T-helper 17 cell (primary cell): ENCODE measurements around the gene GSN. TPM values are rescaled to one million over a fixed set of nuclear protein-coding genes. Genes with fewer than 3 reads are reported as not detected.
A peak's percentile ranks its signal among the peaks of the same experiment; 100 is the strongest.

Experiments used
- ATAC-seq: fragments of 150-1000 bp; cut with Tn5 transposase; 2 replicates; pipeline ENCODE4 v1.10.0; 2021; ENCODE audit warnings: mild to moderate bottlenecking, moderate library complexity
- DNase-seq, 3 donors: peaks; one replicate each; pipeline versions ENCODE4 v3.0.0 to v3.0.0-alpha.2; 2020 to 2021
- H3K9me3 ChIP-seq: one replicate; pipeline ENCODE4 v1.7.0; 2013; ENCODE audit warnings: low read length, mild to moderate bottlenecking; ENCODE audit not compliant: control insufficient read depth, poor library complexity, severe bottlenecking
- H3K27ac Mint-ChIP-seq: one replicate; pipeline ENCODE4 v1.8.0; 2022; ENCODE audit warnings: mild to moderate bottlenecking, moderate library complexity, mixed read lengths
- H3K27me3 Mint-ChIP-seq: one replicate; pipeline ENCODE4 v1.8.0; 2022; ENCODE audit warnings: mixed read lengths
- H3K36me3 Mint-ChIP-seq: one replicate; pipeline ENCODE4 v1.8.0; 2022; ENCODE audit warnings: low read depth, mixed read lengths
- H3K4me1 Mint-ChIP-seq: one replicate; pipeline ENCODE4 v1.8.0; 2022; ENCODE audit warnings: mild to moderate bottlenecking, mixed read lengths
- H3K4me3 Mint-ChIP-seq: one replicate; pipeline ENCODE4 v1.8.0; 2022; ENCODE audit warnings: mild to moderate bottlenecking, moderate library complexity, mixed read lengths
- total RNA-seq, 4 donors: library from RNA in 2 of 4; stranded (reverse) in 2 of 4; gene quantifications; one replicate each; pipeline ENCODE4 v1.2.3 and lab custom pipeline; 2022 to 2026

GSN gene
- total RNA-seq, 2 donors from 2014 or later, result 5.4 to 29.6 TPM

GRCh38 chr9:121253821-121254501, 14.0 kb upstream of the GSN start:
- no peak overlapping the region for H3K27ac Mint-ChIP-seq
- no peak overlapping the region for H3K4me3 Mint-ChIP-seq
- no peak for DNase-seq
- ATAC-seq, result no peak
- peaks cover 9% of the 10 kb centered on the region for H3K27me3 Mint-ChIP-seq
- no peaks in the 10 kb centered on the region for H3K36me3 Mint-ChIP-seq
- H3K4me1 Mint-ChIP-seq, result peaks cover 4% of the 10 kb centered on the region
- H3K9me3 ChIP-seq, result no peaks in the 10 kb centered on the region

- H3K27ac Mint-ChIP-seq, result no peak overlapping the region
- H3K36me3 Mint-ChIP-seq, result peaks cover 3% of the 10 kb centered on the region
- H3K9me3 ChIP-seq, result no peaks in the 10 kb centered on the region
- peaks cover 12% of the 10 kb centered on the region for H3K27me3 Mint-ChIP-seq
- DNase-seq (no peak), ATAC-seq (no peak)
- H3K4me1 Mint-ChIP-seq, result peaks cover 2% of the 10 kb centered on the region
- H3K4me3 Mint-ChIP-seq, result no peak overlapping the region
Observed at GRCh38 chr9:121259498-121259897, 8.5 kb upstream of the GSN start.

GRCh38 chr9:121259935-121260334, 8.0 kb upstream of the GSN start:
- Mint-ChIP-seq H3K4me1 (peaks cover 2% of the 10 kb centered on the region), H3K27ac (no peak overlapping the region), H3K4me3 (no peak overlapping the region), H3K36me3 (peaks cover 3% of the 10 kb centered on the region), H3K27me3 (peaks cover 12% of the 10 kb centered on the region)
- DNase-seq, result no peak
- no peak for ATAC-seq
- no peaks in the 10 kb centered on the region for H3K9me3 ChIP-seq

- Mint-ChIP-seq H3K36me3 (peaks cover 3% of the 10 kb centered on the region), H3K27me3 (peaks cover 12% of the 10 kb centered on the region), H3K4me1 (peaks cover 2% of the 10 kb centered on the region), H3K27ac (no peak overlapping the region), H3K4me3 (no peak overlapping the region)
- H3K9me3 ChIP-seq, result no peaks in the 10 kb centered on the region
- DNase-seq (no peak), ATAC-seq (no peak)
Observed at GRCh38 chr9:121260457-121261106, 7.4 kb upstream of the GSN start.

GRCh38 chr9:121261107-121261460, 6.9 kb upstream of the GSN start:
- DNase-seq, result no peak
- Mint-ChIP-seq H3K27ac (no peak overlapping the region), H3K4me3 (no peak overlapping the region), H3K36me3 (peaks cover 3% of the 10 kb centered on the region), H3K4me1 (peaks cover 2% of the 10 kb centered on the region), H3K27me3 (peaks cover 8% of the 10 kb centered on the region)
- ATAC-seq, result no peak
- H3K9me3 ChIP-seq, result no peaks in the 10 kb centered on the region

- DNase-seq (no peak), ATAC-seq (no peak)
- peaks cover 2% of the 10 kb centered on the region for H3K4me1 Mint-ChIP-seq
- no peak overlapping the region for H3K27ac Mint-ChIP-seq
- H3K9me3 ChIP-seq, result no peaks in the 10 kb centered on the region
- peaks cover 3% of the 10 kb centered on the region for H3K36me3 Mint-ChIP-seq
- peaks cover 5% of the 10 kb centered on the region for H3K27me3 Mint-ChIP-seq
- H3K4me3 Mint-ChIP-seq, result no peak overlapping the region
Observed at GRCh38 chr9:121261755-121262154, 6.2 kb upstream of the GSN start.

- Mint-ChIP-seq H3K4me1 (peaks cover 2% of the 10 kb centered on the region), H3K4me3 (no peak overlapping the region), H3K27me3 (peaks cover 5% of the 10 kb centered on the region), H3K27ac (no peak overlapping the region), H3K36me3 (peaks cover 3% of the 10 kb centered on the region)
- no peak for DNase-seq
- H3K9me3 ChIP-seq, result no peaks in the 10 kb centered on the region
- ATAC-seq, result no peak
Observed at GRCh38 chr9:121262423-121262822, 5.5 kb upstream of the GSN start.

GRCh38 chr9:121262953-121263352, 5.0 kb upstream of the GSN start:
- H3K27ac Mint-ChIP-seq, result no peak overlapping the region

GRCh38 chr9:121266356-121266755, 1.6 kb upstream of the GSN start:
- no peak overlapping the region for H3K27ac Mint-ChIP-seq
- H3K4me3 Mint-ChIP-seq, result peak overlapping the region; percentile 25
- no peaks in the 10 kb centered on the region for H3K36me3 Mint-ChIP-seq
- H3K9me3 ChIP-seq, result no peaks in the 10 kb centered on the region
- DNase-seq (no peak), ATAC-seq (no peak)
- peaks cover 14% of the 10 kb centered on the region for H3K4me1 Mint-ChIP-seq
- peaks cover 10% of the 10 kb centered on the region for H3K27me3 Mint-ChIP-seq

More at GRCh38 chr9:121262953-121263352, 5.0 kb upstream of the GSN start:
- Mint-ChIP-seq H3K27me3 (peaks cover 5% of the 10 kb centered on the region), H3K4me3 (no peak overlapping the region), H3K36me3 (peaks cover 3% of the 10 kb centered on the region), H3K4me1 (peaks cover 5% of the 10 kb centered on the region)
- DNase-seq, result no peak
- no peak for ATAC-seq
- H3K9me3 ChIP-seq, result no peaks in the 10 kb centered on the region

- Mint-ChIP-seq H3K27me3 (peaks cover 10% of the 10 kb centered on the region), H3K27ac (no peak overlapping the region), H3K36me3 (no peaks in the 10 kb centered on the region), H3K4me1 (peaks cover 14% of the 10 kb centered on the region), H3K4me3 (peak overlapping the region; percentile 86)
- H3K9me3 ChIP-seq, result no peaks in the 10 kb centered on the region
- ATAC-seq (no peak), DNase-seq (no peak)
Observed at GRCh38 chr9:121266906-121267650, 884 bp upstream of the GSN start.

- Mint-ChIP-seq H3K4me3 (peak overlapping the region; percentile 94), H3K36me3 (no peaks in the 10 kb centered on the region), H3K27me3 (peaks cover 10% of the 10 kb centered on the region), H3K4me1 (peaks cover 12% of the 10 kb centered on the region), H3K27ac (peak overlapping the region; percentile 72)
- ATAC-seq (peak; percentile 43), DNase-seq (no peak)
- H3K9me3 ChIP-seq, result no peaks in the 10 kb centered on the region
Observed at GRCh38 chr9:121268598-121268850, 562 bp downstream of the GSN start.

- ATAC-seq, result no peak
Observed at GRCh38 chr9:121268851-121269641, 1.1 kb downstream of the GSN start.

GRCh38 chr9:121269642-121270254, 1.8 kb downstream of the GSN start:
- Mint-ChIP-seq H3K4me3 (no peak overlapping the region), H3K27me3 (peaks cover 10% of the 10 kb centered on the region), H3K4me1 (peaks cover 12% of the 10 kb centered on the region), H3K36me3 (no peaks in the 10 kb centered on the region), H3K27ac (no peak overlapping the region)
- DNase-seq, result no peak
- ATAC-seq, result no peak
- H3K9me3 ChIP-seq, result no peaks in the 10 kb centered on the region

More at GRCh38 chr9:121268851-121269641, 1.1 kb downstream of the GSN start:
- H3K9me3 ChIP-seq, result no peaks in the 10 kb centered on the region
- Mint-ChIP-seq H3K4me3 (peak overlapping the region; percentile 94), H3K27me3 (peaks cover 10% of the 10 kb centered on the region), H3K36me3 (no peaks in the 10 kb centered on the region), H3K4me1 (peaks cover 12% of the 10 kb centered on the region), H3K27ac (peak overlapping the region; percentile 72)
- no peak for DNase-seq
